GM20431 (cell line): ENCODE measurements around the gene HOTAIR.

Experiments used
- in situ Hi-C: fragments of 300-500 bp; cut with MseI, MboI; formaldehyde crosslinking; loops from one replicate; pipeline ENCODE4 v1.15.0; 2020; ENCODE audit warnings: low sequenced_read_pairs; ENCODE audit not compliant: unreplicated experiment

HOTAIR gene

GRCh38 chr12:53992377-53992889 is 17.7 kb upstream of the HOTAIR start:
- in situ Hi-C loops = loop anchor here (10.0 kb wide), 1 partner anchor 212 kb away; no protein-coding TSS in a partner anchor

- in situ Hi-C loops = loop anchor here (10.0 kb wide), 1 partner anchor 214 kb away; no protein-coding TSS in a partner anchor
Measured at GRCh38 chr12:53991077-53991460, 16.3 kb upstream of the HOTAIR start.

- in situ Hi-C loops = loop anchor here (10.0 kb wide), 1 partner anchor 214 kb away; no protein-coding TSS in a partner anchor
Measured at GRCh38 chr12:53990311-53991076, 15.7 kb upstream of the HOTAIR start.

GRCh38 chr12:53989227-53990113 is 14.7 kb upstream of the HOTAIR start:
- in situ Hi-C loops = loop anchor here (10.0 kb wide), 1 partner anchor 215 kb away; no protein-coding TSS in a partner anchor

- in situ Hi-C loops = no loop called here
Measured at GRCh38 chr12:53988541-53989226, 13.9 kb upstream of the HOTAIR start.

- in situ Hi-C loops = no loop called here
Measured at GRCh38 chr12:53987787-53988230, 13.1 kb upstream of the HOTAIR start.

- in situ Hi-C loops = no loop called here
Measured at GRCh38 chr12:53986686-53987483, 12.1 kb upstream of the HOTAIR start.

GRCh38 chr12:53985994-53986685 is 11.4 kb upstream of the HOTAIR start:
- in situ Hi-C loops = no loop called here

- in situ Hi-C loops = no loop called here
Measured at GRCh38 chr12:53985692-53985993, 10.9 kb upstream of the HOTAIR start.

GRCh38 chr12:53984901-53985691 is 10.3 kb upstream of the HOTAIR start, which contains the start of gene HOXC10:
Gene HOXC10, plus strand, starts transcription at chr12:53985146. Its CDS starts 114 bp downstream, at chr12:53985260.
- in situ Hi-C loops = no loop called here

GRCh38 chr12:53983950-53984572 is 9.3 kb upstream of the HOTAIR start:
- in situ Hi-C loops = no loop called here

GRCh38 chr12:53983568-53983949 is 8.8 kb upstream of the HOTAIR start:
- in situ Hi-C loops = no loop called here

- in situ Hi-C loops = no loop called here
Measured at GRCh38 chr12:53982648-53983567, 8.2 kb upstream of the HOTAIR start.

GRCh38 chr12:53981634-53982565 is 7.1 kb upstream of the HOTAIR start:
- in situ Hi-C loops = no loop called here

GRCh38 chr12:53980802-53981496 is 6.2 kb upstream of the HOTAIR start:
- in situ Hi-C loops = no loop called here
